Uterus (tissue), 4 donors: Measurements from ENCODE around the gene OCA2. TPM values are rescaled to one million over a fixed set of nuclear protein-coding genes. Genes with fewer than 3 reads are reported as not detected.

ENCODE experiments used
- DNase-seq, 2 donors: peaks; one replicate each; pipeline ENCODE4 v3.0.0-alpha.2; 2019 to 2020
- H3K27ac ChIP-seq, 2 donors: fragments of 200-600 bp; sonication (generic); 1 replicate in 1 of 2; 2 replicates in 1 of 2; pipeline ENCODE4 v1.5.1; 2016 to 2018
- H3K27me3 ChIP-seq, 2 donors: fragments of 200-600 bp; sonication (generic); one replicate each; pipeline ENCODE4 v1.5.1; 2018 to 2019; ENCODE audit warnings: control low read depth in 1 of 2
- H3K36me3 ChIP-seq, 2 donors: fragments of 200-600 bp; sonication (generic); one replicate each; pipeline ENCODE4 v1.5.1; 2019; ENCODE audit warnings: control low read depth in 1 of 2
- H3K4me1 ChIP-seq, 2 donors: fragments of 200-600 bp; sonication (generic); one replicate each; pipeline ENCODE4 v1.5.1; 2018 to 2019; ENCODE audit warnings: control low read depth in 1 of 2
- H3K4me3 ChIP-seq, 2 donors: fragments of 200-600 bp; sonication (generic); 1 replicate in 1 of 2; 2 replicates in 1 of 2; pipeline ENCODE4 v1.5.1; 2018 to 2019; ENCODE audit warnings: mild to moderate bottlenecking in 1 of 2
- H3K9me3 ChIP-seq, 2 donors: fragments of 200-600 bp; sonication (generic); one replicate each; pipeline ENCODE4 v1.5.1; 2019; ENCODE audit warnings: control low read depth in 1 of 2
- POLR2A ChIP-seq, 2 donors: fragments of 450-650 bp; IDR thresholded peaks; one replicate each; pipeline ENCODE4 v1.6.1; 2016; ENCODE audit warnings: antibody characterized with exemption in 2 of 2, mild to moderate bottlenecking in 1 of 2, moderate library complexity in 1 of 2
- intact Hi-C: fragments of 100-400 bp; cut with DNase I; formaldehyde crosslinking; loops from one replicate; pipeline ENCODE4 v1.15.1; 2023; ENCODE audit warnings: low total_unique reads
- total RNA-seq, 4 donors: library from RNA; depleted of rRNA in 3 of 4; stranded (reverse); fragments of >200 nt in 3 of 4; gene quantifications; one replicate each; pipeline versions ENCODE4 v1.1.0 to v1.2.4, GENCODE V29; 2014 to 2023
- TF ChIP-seq, protein P1 (sequence below), 4 experiments: fragments of 200-600 bp in 2 of 4; fragments of 450-650 bp in 2 of 4; sonication (generic) in 2 of 4; IDR thresholded peaks; one replicate each; pipeline ENCODE4 v1.5.1; 2016 to 2019; ENCODE audit warnings: antibody characterized with exemption in 4 of 4, mild to moderate bottlenecking in 2 of 4, moderate library complexity in 1 of 4
- donor health status: DM: yes; HTN: yes; CAD: no.

The OCA2 gene
- total RNA-seq, 4 donors from 2014 or later: 0.55 to 4.6 TPM; not detected in 2

DNA sequence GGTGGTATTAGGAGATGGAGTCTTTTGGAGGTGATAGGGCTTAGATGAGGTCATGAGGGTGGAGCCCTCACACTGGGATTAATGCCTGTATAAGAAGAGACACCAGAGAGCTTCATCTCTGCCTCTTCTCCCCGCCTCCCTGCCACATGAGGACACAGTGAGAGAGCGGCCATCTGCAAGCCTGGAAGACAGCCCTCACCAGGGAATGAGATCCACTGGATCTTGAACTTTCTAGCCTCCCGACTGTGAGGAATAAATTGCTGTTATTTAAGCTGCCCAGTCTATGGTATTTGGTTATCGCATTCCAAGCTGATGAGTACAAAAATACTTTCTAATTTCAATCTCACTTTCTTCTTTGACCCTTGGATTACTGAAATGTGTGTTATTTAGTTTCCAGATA, 121.4 kb downstream of the OCA2 start:
- Histone ChIP-seq H3K4me1 (no peaks in the 10 kb centered on the region), H3K4me3 (no peak overlapping the region), H3K27ac (no peak overlapping the region), H3K9me3 (no peaks in the 10 kb centered on the region), H3K36me3 (no peaks in the 10 kb centered on the region), H3K27me3 (no peaks in the 10 kb centered on the region)
- TF ChIP-seq, protein P1, sequence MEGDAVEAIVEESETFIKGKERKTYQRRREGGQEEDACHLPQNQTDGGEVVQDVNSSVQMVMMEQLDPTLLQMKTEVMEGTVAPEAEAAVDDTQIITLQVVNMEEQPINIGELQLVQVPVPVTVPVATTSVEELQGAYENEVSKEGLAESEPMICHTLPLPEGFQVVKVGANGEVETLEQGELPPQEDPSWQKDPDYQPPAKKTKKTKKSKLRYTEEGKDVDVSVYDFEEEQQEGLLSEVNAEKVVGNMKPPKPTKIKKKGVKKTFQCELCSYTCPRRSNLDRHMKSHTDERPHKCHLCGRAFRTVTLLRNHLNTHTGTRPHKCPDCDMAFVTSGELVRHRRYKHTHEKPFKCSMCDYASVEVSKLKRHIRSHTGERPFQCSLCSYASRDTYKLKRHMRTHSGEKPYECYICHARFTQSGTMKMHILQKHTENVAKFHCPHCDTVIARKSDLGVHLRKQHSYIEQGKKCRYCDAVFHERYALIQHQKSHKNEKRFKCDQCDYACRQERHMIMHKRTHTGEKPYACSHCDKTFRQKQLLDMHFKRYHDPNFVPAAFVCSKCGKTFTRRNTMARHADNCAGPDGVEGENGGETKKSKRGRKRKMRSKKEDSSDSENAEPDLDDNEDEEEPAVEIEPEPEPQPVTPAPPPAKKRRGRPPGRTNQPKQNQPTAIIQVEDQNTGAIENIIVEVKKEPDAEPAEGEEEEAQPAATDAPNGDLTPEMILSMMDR (IDR thresholded peaks at IDR 0.05): no peak
- TF ChIP-seq POLR2A (IDR thresholded peaks at IDR 0.05): no peak
- DNase-seq: no peak
- intact Hi-C loops: no loop called here

GRCh38 chr15:27973886-27974285, 125.2 kb downstream of the OCA2 start:
- no peaks in the 10 kb centered on the region for H3K27me3 ChIP-seq
- H3K4me1 ChIP-seq: no peaks in the 10 kb centered on the region
- H3K36me3 ChIP-seq: no peaks in the 10 kb centered on the region
- H3K9me3 ChIP-seq: no peaks in the 10 kb centered on the region
- no peak overlapping the region for H3K27ac ChIP-seq
- intact Hi-C loops: no loop called here
- H3K4me3 ChIP-seq: no peak overlapping the region
- no peak for DNase-seq
- TF ChIP-seq, protein P1 (IDR thresholded peaks at IDR 0.05): no peak
- no peak for TF ChIP-seq POLR2A (IDR thresholded peaks at IDR 0.05)

- Histone ChIP-seq H3K9me3 (no peaks in the 10 kb centered on the region), H3K27ac (no peak overlapping the region), H3K4me3 (no peak overlapping the region), H3K36me3 (no peaks in the 10 kb centered on the region), H3K4me1 (no peaks in the 10 kb centered on the region), H3K27me3 (no peaks in the 10 kb centered on the region)
- TF ChIP-seq, protein P1 (IDR thresholded peaks at IDR 0.05): no peak
- no peak for TF ChIP-seq POLR2A (IDR thresholded peaks at IDR 0.05)
- intact Hi-C loops: no loop called here
- DNase-seq: no peak
These were observed 128.3 kb downstream of the OCA2 start for GRCh38 chr15:27970661-27971392.

GRCh38 chr15:27967541-27967940, 131.6 kb downstream of the OCA2 start:
- H3K4me3 ChIP-seq: no peak overlapping the region
- H3K27ac ChIP-seq: no peak overlapping the region
- no peaks in the 10 kb centered on the region for H3K36me3 ChIP-seq
- no peaks in the 10 kb centered on the region for H3K4me1 ChIP-seq
- no peaks in the 10 kb centered on the region for H3K27me3 ChIP-seq
- H3K9me3 ChIP-seq: no peaks in the 10 kb centered on the region
- DNase-seq: no peak
- TF ChIP-seq POLR2A (IDR thresholded peaks at IDR 0.05): no peak
- TF ChIP-seq, protein P1 (IDR thresholded peaks at IDR 0.05): no peak
- intact Hi-C loops: no loop called here

GRCh38 chr15:27965546-27965945, 133.6 kb downstream of the OCA2 start:
- H3K4me1 ChIP-seq: no peaks in the 10 kb centered on the region
- no peaks in the 10 kb centered on the region for H3K9me3 ChIP-seq
- intact Hi-C loops: no loop called here
- H3K4me3 ChIP-seq: no peak overlapping the region
- H3K36me3 ChIP-seq: no peaks in the 10 kb centered on the region
- H3K27ac ChIP-seq: no peak overlapping the region
- no peaks in the 10 kb centered on the region for H3K27me3 ChIP-seq
- DNase-seq: no peak
- no peak for TF ChIP-seq POLR2A (IDR thresholded peaks at IDR 0.05)
- TF ChIP-seq, protein P1 (IDR thresholded peaks at IDR 0.05): no peak
